Measurements from ENCODE around the gene GDA. TPM values are rescaled to one million over a fixed set of nuclear protein-coding genes. Genes with fewer than 3 reads are reported as not detected.

Gene GDA
- total RNA-seq, 1 experiment from 2014 or later, result 5.0 TPM

- in situ Hi-C loops (cut with HindIII; ENCODE audit: low pct_unique_long_range_greater_than_20kb, low sequenced_read_pairs) (no loop called here), intact Hi-C loops (cut with micrococcal nuclease; ENCODE audit: unreplicated experiment) (no loop called here)
- BruUV-seq (replicated peaks), result no TSS peak
- H3K9me3 ChIP-seq (ENCODE audit: control insufficient read depth, insufficient read depth, low read depth, low read length), result no peaks in the 10 kb centered on the region
- H3K27me3 ChIP-seq (ENCODE audit: control insufficient read depth, insufficient read depth, low read length), result no peaks in the 10 kb centered on the region
- ATAC-seq (no peak), DNase-seq (ENCODE audit: low read depth, low spot score) (no peak)
- no peaks in the 10 kb centered on the region for H3K36me3 ChIP-seq (ENCODE audit: control insufficient read depth, insufficient read depth, low read length)
- no peak overlapping the region for H3K27ac ChIP-seq (ENCODE audit: low read length)
- no peak overlapping the region for H3K4me3 ChIP-seq (ENCODE audit: low read depth in 2 of 2, low read length in 2 of 2)
- ChIA-PET POLR2A (no interaction called here), CTCF (no interaction called here)
- TF ChIP-seq TCF7L2 (IDR thresholded peaks at IDR 0.05; ENCODE audit: low read depth, low read length) (no peak), CTCF (IDR thresholded peaks at IDR 0.05) (no peak), POLR2AphosphoS5 (IDR thresholded peaks at IDR 0.05; ENCODE audit: low read depth, low read length) (no peak), SIN3A (IDR thresholded peaks at IDR 0.05; ENCODE audit: borderline replicate concordance, insufficient read depth, low read depth, low read length) (no peak), REST (IDR thresholded peaks at IDR 0.05; ENCODE audit: insufficient read depth in 1 of 2, low read depth in 2 of 2, low read length in 1 of 2) (no peak)
- no peaks in the 10 kb centered on the region for H3K4me1 ChIP-seq (ENCODE audit: control insufficient read depth, insufficient read depth, low read length)
Observed at GRCh38 chr9:72220589-72220988, 71.3 kb downstream of the GDA start.

- Histone ChIP-seq H3K36me3 (ENCODE audit: control insufficient read depth, insufficient read depth, low read length) (no peaks in the 10 kb centered on the region), H3K27me3 (ENCODE audit: control insufficient read depth, insufficient read depth, low read length) (no peaks in the 10 kb centered on the region), H3K27ac (ENCODE audit: low read length) (no peak overlapping the region), H3K4me1 (ENCODE audit: control insufficient read depth, insufficient read depth, low read length) (no peaks in the 10 kb centered on the region), H3K4me3 (ENCODE audit: low read depth in 2 of 2, low read length in 2 of 2) (no peak overlapping the region), H3K9me3 (ENCODE audit: control insufficient read depth, insufficient read depth, low read depth, low read length) (no peaks in the 10 kb centered on the region)
- intact Hi-C loops (cut with micrococcal nuclease; ENCODE audit: unreplicated experiment), result no loop called here
- ATAC-seq (no peak), DNase-seq (ENCODE audit: low read depth, low spot score) (no peak)
- in situ Hi-C loops (cut with HindIII; ENCODE audit: low pct_unique_long_range_greater_than_20kb, low sequenced_read_pairs), result no loop called here
- no peak for TF ChIP-seq TCF7L2 (IDR thresholded peaks at IDR 0.05; ENCODE audit: low read depth, low read length)
- TF ChIP-seq REST (IDR thresholded peaks at IDR 0.05; ENCODE audit: insufficient read depth in 1 of 2, low read depth in 2 of 2, low read length in 1 of 2), result no peak
- no peak for TF ChIP-seq SIN3A (IDR thresholded peaks at IDR 0.05; ENCODE audit: borderline replicate concordance, insufficient read depth, low read depth, low read length)
- TF ChIP-seq CTCF (IDR thresholded peaks at IDR 0.05), result no peak
- no peak for TF ChIP-seq POLR2AphosphoS5 (IDR thresholded peaks at IDR 0.05; ENCODE audit: low read depth, low read length)
- ChIA-PET CTCF (interaction anchor here (0.5 kb wide), 1 partner anchor 1168 kb away, joined by 3 read pairs; no protein-coding TSS in a partner anchor), POLR2A (no interaction called here)
- no TSS peak for BruUV-seq (replicated peaks)
Observed at GRCh38 chr9:72226146-72226812, 77.0 kb downstream of the GDA start.
